Amniotic epithelial cell (primary cell): ENCODE data around the gene MACROD1.

Experiments
- DNase-seq: peaks from one replicate; pipeline ENCODE4 v3.0.0-alpha.2; 2010; ENCODE audit warnings: low read depth

The MACROD1 gene

GRCh38 chr11:64165842-64166635 is at the start of gene MACROD1:
TSS of gene MACROD1 (minus strand) at chr11:64166113. CDS start at chr11:64165994, 119 bp downstream.
- peak; percentile 57 for DNase-seq

DNA sequence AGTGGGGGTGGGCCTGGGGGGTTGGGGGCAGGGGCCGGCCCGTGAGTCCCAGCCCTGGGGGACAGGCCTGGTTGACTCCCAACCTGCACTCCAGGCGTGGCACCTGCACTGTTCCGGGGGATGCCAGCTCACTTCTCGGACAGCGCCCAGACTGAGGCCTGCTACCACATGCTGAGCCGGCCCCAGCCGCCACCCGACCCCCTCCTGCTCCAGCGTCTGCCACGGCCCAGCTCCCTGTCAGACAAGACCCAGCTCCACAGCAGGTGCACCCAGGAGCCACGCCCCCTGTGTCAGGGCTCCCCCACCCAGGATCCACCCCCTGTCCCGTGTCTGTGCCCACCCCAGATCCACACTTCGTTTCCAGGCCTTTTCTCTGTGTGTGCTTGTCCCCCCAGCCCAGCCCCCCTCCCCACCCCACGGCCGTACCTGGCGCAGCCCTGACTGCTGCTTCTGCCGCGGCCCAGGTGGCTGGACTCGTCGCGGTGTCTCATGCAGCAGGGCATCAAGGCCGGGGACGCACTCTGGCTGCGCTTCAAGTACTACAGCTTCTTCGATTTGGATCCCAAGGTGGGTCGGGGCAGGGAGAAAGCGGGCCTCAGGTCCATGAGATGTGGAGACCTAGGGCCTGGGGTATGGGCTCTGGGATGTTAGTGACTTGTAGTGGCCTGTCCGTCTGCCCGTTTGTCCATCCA is 45.4 kb upstream of the MACROD1 start:
- no peak for DNase-seq

- no peak for DNase-seq
These were observed 44.5 kb upstream of the MACROD1 start for GRCh38 chr11:64210301-64211020.

DNA sequence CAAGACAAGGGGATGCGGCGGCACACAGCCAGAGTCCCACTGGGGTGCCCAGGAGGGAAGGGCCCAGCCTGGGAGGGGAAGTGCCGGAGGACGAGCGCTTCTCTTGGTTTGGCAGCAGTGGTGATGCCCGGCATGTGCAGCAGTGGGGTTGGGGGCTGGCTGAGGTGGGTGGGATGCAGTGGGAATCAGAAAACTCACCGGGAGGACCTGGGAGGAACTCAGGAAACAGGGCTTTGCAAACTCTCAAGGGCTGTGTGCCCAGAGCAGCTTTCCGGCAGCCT is 43.6 kb upstream of the MACROD1 start:
- no peak for DNase-seq

- no peak for DNase-seq
These were observed 43.1 kb upstream of the MACROD1 start for GRCh38 chr11:64208796-64209562.

DNA sequence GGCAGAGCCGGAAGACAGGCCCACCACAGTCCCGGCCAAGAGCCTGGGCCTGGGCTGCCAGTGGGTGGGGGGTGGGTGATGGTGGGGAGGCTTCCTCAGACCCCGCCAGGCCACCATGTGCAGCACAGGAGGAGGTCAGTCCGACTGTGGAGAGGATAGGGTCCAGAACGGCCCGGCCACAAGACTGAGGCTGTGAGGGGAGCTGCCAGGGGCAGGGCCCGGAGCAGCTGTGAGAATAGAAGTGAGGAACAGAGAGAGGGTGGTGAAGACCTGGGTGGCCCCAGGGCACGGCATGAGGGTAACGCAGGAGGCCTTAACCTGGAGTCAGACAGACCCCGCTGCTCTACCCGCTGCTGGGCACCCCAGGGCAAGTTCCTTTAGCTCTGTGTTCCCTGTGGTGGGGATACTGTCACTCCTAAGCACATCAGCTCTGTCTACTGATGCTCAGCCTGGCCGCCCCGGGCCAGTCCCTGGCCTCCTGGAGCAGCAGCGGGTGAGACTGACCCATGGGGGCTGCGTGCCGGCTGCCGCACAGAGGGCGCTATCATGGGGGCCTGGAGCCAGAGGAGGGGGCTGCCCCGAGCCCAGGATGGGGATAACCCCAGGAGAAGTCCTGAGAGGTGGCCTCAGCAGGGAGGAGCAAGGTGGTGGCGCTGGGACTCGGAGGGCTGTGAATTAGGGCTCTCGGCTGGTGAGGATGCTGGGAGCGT is 42.3 kb upstream of the MACROD1 start:
- DNase-seq = no peak

- DNase-seq = no peak
These were observed 41.6 kb upstream of the MACROD1 start for GRCh38 chr11:64207256-64208085.

- DNase-seq = no peak
These were observed 40.7 kb upstream of the MACROD1 start, which contains the start of gene FERMT3 for GRCh38 chr11:64206457-64207255. TSS of gene FERMT3 (plus strand) at chr11:64206721. CDS start at chr11:64207365, 644 bp downstream.

GRCh38 chr11:64204464-64204989 is 38.6 kb upstream of the MACROD1 start:
- peak; percentile 94 for DNase-seq

- no peak for DNase-seq
These were observed 38.1 kb upstream of the MACROD1 start for GRCh38 chr11:64204080-64204440.

- no peak for DNase-seq
These were observed 37.6 kb upstream of the MACROD1 start for GRCh38 chr11:64203421-64204079.

- DNase-seq = no peak
These were observed 37.1 kb upstream of the MACROD1 start for GRCh38 chr11:64202992-64203391.

DNA sequence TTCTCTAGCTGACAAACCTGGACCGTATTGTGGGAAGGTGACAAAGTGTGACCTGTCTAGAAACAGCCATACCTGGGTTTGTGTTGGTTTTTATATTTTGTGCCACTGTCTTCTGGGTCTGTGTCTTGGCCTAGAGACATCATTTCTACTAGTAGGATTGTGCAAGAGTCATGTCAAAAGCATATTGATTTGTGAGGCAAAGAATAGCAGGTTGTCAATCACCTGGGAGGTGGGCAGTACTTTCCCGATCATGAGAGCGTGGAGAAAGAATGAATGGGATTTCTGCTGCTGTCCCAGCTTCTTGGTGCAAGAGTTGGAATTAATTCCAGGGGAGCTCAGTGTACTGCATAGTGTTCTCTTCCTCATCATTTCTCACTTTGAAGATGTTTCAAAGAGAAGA is 35.6 kb upstream of the MACROD1 start:
- no peak for DNase-seq

GRCh38 chr11:64198511-64198910 is 32.6 kb upstream of the MACROD1 start:
- DNase-seq = no peak

GRCh38 chr11:64196626-64197025 is 30.7 kb upstream of the MACROD1 start:
- DNase-seq = no peak

DNA sequence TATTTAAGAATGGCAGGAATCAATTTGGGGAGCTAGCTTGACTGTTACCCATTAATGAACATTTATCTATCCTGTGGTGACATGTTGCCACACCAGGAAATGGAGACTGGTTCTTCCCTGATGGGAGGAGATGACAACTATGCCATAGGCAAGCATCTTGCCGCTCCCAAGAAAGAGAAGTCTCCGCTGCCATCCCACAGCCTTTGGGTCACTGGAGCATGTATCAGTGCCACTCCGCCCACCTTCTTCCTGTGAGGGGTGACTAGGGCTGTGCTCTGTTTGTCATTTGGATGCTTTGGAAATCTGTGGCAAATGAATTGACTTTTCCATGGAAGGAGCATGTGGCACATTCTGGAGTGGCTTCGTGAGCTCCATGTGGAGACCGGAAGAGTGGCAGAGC is 26.5 kb upstream of the MACROD1 start:
- DNase-seq = no peak

- no peak for DNase-seq
These were observed 20.7 kb upstream of the MACROD1 start for GRCh38 chr11:64186492-64187165.

DNA sequence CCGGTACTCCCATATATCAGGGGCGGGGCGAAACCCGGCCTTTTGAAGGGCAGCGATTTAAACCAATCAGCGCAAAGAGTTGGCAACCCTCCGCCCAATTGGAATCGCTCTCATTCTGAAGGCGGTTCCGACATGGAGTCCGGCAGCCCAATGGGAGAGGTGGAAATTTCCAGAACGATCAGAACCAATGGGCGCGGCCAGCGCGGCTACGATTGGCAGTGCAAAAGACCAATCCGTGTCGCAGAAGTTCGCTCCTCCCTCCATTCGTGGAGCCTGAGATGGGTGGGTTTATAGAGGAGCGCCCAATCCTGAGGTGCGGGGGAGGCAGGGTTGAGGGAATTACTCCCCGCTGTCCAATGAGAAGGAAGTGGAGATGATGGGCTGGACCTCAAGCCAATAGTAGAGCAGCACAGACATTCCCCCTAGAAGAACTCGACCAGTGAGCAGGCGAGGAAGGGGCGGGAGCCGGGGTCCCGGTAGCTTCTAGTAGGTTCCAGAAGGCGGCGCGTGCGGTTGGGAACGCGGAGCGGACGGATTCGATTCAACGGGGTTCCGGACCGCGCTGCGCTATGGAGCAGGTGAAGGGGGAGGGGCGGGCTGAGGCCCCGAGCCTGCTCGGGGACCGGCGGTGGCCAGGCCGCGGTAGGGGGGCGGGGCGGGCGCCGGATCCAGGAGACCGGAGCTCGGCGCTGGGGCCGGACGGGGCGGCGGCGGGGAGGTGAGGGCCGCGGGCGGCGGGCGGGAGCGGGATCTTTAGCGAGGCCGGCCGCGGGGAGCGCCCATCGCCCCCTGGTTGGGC is 20.0 kb upstream of the MACROD1 start, which contains the start of gene STIP1:
Gene STIP1, plus strand, starts transcription at position 479 of the 799 bp plus-strand sequence. Its CDS starts 91 bp downstream, at position 570.
- peak; percentile 100 for DNase-seq
